Inflammatory macrophage (primary cell): ENCODE data around the gene PRSS12.

Source experiments
- DNase-seq, 2 donors: peaks; one replicate each; pipeline ENCODE4 v3.0.0-alpha.2; 2020 to 2022

Gene PRSS12

DNA sequence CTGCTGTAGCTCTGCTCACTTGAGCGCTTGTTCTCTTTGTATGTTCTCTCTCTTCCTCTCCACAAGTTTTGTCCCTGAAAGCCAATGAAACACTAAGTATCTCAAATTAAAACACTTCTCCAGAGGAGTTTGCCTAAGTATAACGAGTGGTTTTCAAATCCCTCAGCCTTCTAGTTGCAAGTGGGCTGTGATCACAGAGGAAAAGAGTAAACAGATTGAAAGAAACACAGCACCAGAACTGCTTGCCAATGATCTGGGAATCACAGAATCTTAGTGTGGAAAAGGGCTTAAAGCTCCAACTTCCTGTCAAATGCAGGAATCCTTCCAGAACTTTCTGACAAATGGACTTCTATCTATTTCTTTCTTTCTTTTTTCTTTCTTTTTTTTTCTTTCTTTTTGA is 4.8 kb upstream of the PRSS12 start:
- DNase-seq: no peak

DNA sequence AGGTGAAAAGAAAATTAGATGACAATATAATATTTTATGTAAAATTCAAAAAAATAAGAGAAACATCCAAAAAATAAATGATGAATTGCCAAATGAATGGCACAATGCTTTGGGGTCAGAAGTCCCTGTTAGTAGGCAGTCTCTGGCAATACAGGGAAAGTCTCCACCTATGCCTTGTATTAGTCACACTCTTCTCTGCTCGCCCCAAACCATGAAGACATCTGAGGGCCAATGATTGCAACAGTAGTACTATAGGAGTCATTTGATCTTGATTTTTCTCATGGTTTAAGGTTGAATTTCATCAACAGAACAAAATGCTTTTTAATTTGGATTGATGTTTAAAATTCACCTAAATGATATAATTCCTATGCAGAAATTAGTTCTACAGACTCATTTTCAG is 3.9 kb upstream of the PRSS12 start:
- no peak for DNase-seq

DNA sequence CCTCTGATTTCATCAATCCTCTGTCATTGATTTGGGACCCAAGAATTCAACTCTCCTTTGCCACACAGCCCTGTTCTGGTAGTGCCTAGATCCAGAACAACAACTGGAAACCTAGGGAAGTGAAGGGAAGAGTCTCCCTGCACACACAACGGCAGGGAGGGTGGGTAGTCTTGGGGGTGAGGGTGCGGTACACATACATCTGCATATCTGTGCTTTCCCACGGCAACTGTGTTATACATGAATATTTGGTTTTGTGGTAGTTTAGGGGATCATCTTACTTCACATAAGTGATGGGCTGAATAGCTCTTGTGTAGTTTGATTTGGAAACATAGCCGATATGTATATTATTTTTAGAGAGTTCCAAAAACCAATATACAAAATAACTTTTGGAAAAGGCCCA is 3.3 kb upstream of the PRSS12 start:
- no peak for DNase-seq

DNA sequence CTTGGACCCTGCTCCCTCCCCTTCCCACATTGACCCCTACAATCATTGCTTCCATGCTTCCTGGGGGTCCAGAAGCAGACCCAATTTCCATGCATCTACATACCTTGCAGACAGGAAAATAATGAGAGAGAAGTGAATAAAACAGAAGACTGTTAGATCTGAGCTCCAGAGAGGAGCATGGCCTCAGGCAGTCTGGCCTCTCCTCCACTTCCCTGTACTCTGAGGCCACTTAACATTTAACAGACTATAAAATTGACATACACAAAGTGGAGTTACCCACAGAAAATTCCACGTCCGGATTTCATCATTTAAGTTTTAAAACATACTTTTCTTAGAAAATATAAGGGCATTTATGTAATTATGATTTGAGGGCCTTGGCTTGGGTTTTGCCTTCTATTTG is 2.1 kb upstream of the PRSS12 start:
- no peak for DNase-seq

DNA sequence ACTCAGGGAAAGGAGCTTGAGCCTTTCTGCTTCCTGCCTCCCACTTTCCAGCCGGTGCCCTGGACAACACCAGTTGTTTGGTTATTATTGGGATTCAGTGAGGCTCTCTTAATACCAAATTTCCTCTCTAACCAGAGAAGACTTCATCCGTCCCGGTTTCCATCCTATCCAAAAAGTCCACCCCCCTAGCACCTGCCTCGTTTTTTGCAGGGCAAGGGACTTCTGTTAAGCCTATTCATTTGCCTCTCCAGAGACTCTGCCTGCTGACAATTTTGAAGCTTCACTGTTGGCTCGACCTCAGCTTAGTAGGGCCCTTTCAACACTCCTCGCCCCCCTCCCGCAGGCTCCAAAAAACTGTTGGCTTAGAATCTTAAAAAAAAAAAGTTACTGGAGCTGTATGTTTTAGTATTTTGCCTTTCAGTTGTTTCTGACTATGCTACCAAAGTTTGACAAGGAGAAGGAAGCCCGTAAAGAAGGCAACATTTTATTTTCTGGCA is 779 bp upstream of the PRSS12 start:
- DNase-seq: no peak

DNA sequence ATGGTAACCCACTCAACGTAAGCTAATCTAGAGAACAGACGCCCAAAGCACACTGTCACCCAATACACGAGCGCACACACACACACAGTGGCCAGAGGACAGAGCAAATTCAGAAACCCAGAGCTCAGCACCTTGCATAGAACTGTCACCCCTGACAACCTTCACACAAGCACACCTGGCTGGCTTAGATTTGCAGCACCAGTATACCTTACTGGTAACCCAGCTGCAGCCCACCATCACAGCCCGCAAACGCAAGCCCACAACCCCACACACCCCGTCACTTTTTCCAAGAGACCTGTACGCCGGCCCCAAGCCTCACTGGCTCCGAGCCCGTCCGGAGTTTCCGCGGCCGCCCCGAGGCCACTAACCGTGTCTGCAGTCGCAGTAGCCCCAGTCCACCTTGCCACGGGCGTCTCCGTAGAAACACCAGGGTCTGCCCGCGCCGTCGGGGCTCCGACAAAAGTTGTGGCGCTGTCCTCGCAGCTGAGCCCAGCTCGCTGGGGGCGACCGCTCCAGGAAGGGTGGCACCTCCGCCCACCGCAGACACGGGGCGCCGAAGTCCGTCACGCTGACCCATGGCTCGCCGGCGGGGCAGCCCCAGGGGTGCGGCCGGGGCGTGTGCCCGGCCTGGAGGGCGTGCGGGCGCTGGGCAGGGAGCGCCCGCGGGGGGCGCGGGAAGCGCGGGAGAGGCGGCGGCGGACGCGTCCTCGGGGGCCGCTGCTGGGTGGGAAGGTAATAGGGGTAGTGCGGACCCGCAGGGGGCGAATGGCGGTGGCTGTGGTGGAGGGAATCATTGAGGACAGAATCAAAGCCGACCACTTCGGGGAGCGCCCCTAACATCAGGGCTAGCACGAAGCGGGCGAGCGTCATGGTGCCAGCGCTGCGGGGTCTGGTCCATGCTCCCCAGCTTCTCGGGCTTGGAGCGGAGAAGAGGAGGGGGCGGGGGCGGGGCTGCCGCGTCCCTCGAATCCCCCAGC is 664 bp downstream of the PRSS12 start:
- no peak for DNase-seq

DNA sequence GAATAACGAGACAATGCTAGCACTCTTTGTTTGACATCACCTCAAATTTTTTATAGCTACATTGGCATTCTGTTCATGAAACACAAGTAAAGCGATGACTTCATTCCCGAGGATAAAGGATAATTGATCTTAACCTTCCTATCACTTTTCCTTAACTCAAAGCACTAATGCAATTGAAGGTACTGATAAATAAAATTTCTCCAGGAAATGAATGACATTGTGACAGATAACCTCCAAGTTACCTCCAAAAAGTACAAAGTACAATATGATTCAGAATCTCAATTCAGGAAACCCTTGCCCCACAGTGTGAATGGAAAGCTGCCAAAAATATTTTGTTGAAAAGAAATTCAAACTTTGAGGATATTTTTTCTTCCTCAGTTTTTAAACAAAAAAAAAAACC is 1.8 kb downstream of the PRSS12 start:
- DNase-seq: no peak

DNA sequence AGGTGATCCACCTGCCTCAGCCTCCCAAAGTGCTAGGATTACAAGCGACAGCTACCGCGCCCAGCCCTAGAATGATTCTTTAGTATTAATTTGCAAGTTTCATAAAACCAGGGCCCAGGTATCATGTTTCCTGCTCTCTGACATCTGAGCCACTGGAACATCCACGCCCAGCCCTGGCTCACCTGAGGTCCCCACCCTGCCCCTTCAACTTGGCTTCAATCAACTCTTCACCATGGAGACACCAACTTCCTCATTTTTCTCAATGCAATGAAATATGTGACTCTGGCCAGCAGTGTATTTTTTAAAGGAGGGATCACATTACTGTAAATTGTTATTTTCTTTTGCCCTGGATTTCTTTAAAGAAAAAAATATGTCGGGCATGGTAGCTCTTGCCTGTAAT is 3.9 kb downstream of the PRSS12 start:
- no peak for DNase-seq

DNA sequence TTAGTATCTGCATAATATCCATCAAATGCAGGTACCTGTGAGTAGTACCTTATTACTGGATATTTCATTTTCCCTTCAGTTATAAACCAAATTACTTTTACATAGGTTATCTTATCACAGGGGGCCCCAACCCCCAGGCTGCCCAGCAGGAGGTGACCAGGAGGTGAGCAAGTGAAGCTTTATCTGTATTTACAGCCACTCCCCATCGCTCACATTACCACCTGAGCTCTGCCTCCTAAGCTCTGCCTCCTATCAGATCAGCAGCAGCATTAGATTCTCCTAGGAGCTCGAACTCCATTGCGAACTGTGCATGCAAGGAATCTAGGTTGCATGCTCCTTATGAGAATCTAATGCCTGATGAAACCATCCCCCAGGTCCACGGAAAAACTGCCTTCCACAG is 6.3 kb downstream of the PRSS12 start:
- DNase-seq: no peak

DNA sequence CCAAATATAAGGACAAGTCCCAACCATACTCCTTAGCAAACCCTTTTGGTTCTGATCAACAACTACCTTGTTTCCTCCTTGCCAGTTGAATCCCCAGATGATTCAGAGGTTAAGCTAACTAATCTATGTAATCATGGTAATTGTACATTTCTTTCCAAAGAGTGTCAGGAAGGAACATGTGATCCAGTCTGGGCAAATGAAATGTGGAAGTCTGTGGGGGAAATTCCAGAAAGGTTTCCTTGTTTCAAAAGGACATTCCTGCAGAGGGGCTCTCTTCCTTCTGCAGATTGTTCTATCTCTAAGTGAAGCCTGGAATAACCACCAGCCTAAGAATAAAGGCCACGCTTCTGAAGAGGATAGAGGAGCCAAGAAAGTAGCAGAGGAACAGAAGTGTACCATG is 7.0 kb downstream of the PRSS12 start:
- DNase-seq: no peak

DNA sequence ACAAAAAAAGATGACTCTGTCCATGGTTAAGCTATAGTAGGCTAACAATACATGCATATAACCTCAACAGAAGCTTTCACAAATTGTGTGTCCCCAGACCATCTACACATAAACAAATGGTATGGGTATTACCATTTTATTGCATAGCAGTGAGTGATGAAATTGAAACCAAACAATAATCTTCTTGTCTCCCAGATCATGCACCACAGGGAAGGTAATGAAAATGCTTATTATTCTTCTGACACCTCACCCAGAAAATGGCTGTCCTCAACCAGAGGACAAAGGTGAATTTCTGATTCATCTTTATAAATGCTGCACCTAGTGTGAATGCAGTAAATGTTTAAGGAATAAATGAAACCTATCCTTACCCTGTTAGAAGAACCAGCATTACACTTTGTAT is 8.0 kb downstream of the PRSS12 start:
- no peak for DNase-seq

DNA sequence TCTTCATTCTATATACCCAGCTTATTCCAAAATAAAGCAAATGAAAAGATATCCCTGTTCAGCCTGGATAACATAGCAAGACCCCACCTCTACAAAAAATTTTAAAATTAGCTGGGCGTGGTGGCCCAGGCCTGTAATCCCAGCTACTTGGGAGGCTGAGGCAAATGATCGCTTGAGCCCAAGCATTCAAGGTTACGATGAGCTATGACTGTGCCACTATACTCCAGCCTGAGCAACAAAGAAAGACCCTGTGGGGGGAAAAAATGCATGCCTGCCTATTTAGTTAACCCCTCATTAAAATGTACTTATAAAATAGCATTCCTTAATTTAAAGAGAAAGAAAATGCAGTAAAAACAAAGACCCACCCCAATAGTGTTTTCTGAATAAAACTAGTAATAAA is 9.3 kb downstream of the PRSS12 start:
- DNase-seq: no peak

DNA sequence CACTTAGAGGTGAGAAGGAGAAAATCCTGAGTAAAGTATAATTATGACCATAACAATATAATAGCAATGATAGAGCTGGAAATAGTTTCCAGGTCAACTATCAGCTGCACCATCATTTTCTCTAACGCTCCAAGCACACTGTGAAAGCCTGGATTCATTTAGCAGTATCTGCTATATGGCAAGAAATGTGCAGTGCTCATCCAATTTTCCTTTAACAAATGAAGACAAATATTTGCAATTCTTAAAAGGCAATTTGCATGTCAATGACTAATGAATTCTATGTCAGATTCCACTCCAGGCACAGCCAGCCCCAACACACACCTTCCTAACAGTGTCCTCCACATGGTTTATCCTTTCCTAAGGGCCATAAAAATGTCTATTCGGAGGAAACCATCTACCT is 12.7 kb downstream of the PRSS12 start:
- no peak for DNase-seq

DNA sequence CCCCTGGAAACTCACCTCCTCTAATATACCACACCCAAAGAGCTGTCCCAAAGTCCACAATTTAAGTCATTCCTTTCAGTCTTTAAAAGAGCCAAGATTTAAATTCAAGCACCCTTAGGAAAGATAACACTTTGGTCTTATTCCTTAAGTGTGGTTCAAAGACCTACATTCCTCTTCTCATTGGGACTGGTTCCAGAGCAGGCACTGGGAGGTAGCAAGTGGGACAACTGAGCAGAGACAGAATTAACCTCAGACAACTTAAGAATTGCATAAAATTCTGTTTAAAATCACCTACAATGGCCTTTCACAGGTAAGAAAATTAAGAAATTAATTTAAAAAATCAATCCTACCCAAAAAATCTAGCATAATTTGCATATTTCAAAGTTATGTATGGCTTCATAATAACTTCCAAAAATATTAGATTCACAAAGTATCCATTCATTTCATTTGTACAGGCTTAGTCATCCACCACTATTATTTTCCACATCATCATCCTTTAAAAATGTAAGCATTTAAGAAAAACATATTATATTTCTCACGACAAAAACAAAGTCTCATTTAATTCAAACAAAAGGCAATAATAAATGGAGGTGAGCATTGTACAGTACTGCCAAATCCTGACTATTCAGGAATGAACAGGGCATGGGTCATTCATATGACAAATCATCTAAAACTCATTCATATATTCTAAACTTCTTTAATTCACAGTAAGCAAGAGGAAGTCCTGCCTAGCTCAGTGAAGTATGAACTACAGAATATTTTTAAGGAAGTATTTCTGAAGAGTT is 13.6 kb downstream of the PRSS12 start:
- DNase-seq: peak in 1 of 2 donors; percentile 8

DNA sequence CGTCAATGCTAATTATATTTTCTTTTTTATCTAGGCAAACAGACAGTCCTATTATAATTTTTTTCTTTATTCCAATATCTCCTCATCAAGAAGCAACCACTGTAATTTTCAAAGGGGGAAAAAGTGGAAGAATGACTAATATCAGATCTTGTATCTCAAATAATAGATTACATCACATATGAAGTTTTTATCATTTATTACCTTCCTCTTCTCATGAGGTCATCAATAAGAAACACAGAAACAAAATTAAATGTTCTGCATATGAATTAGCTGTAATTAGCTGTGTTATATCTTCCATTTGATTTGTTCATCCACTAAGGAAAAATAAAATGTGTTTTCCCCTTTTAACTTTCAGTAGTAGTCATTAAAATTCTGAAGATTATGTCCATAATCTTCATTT is 14.3 kb downstream of the PRSS12 start:
- DNase-seq: no peak

DNA sequence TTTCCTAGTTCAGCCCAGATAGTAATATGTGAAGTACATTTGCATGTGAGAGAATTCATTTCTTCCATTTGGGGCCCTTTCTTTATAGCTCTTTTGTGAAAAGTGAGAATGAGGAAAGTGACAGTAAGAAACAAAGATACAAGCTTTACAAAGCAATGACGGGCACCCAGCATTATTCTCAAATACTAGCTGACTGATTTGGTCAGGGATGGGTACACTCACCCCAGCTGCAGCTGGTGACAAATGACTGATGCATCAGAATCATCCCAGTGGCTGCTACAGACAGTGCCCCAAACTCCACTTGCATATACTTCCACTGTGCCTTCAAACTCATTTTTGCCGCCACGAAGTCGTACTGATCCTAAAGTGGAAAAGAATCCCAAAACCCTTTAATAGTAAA is 14.8 kb downstream of the PRSS12 start:
- no peak for DNase-seq

DNA sequence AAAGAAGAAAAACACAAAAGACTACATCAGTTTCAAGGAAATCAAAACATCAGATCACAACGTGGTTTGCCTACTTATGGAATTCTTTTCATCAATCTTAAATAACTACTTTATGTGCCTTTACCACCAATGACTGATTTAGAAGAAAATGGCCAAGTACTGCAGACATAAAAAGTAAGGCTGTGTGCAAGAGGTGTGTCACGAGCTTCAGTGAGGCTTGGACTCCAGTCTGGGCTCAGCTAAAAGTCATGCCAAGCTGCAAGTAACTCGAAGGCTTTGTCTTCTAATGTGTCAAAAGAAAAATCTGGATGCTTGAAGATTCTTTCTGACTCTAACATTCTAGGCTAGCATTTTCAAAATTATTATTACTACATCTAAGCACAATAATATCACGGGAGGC is 17.0 kb downstream of the PRSS12 start:
- no peak for DNase-seq

DNA sequence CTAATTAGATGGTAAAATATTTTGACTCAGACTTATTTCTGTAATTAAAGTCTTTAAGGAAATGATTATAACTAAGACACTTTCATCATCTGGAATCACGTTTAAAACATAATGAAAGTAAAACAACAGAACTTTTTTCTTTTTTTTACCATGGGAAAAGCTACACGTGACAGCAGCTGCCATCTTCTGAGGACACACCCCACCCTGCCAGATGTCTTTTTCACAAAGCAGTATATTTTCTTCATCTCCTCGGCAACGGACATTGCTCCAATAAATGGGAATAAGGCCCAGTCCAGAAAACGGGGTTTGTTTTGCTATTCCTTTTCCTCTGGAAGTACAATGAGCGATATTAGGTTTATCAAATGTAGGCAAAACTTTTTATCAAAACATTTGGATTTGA is 17.5 kb downstream of the PRSS12 start:
- DNase-seq: no peak

DNA sequence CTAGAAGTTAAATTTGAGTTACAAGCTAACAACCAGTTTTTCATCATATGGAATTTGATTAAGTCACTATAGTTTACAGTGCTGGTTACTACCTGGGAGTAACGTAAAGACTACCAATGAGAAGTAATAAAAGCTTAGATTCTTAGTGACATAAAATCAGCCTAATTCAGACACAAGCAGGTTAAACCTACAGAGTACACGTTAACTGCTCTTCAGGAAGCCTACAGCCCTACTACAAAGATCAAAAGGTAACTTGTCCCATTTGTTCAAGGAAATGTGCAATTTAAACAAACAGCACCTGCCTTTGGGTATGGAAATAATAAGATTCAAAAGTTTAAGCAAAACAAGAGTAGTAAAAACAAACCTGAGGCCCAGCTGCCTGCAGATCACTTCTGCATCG is 21.5 kb downstream of the PRSS12 start:
- DNase-seq: no peak

DNA sequence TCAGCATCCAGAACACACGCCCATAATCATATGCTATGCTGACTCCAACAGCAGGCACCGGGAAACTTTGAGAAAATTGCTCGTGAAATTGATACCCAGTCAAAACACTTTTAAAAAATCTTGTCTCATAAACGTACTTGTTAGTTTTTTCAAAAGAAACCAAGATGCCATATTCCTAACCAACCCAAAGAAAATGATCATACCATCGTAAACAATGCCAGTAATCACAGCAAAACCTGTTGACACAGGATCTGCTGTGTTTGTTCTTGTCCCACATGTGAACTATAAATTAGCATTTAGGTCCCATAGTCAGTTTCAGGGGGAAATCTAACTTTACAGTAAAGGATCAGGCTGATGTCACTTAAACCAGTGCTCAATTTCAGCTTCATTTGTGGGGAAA is 23.0 kb downstream of the PRSS12 start:
- no peak for DNase-seq

DNA sequence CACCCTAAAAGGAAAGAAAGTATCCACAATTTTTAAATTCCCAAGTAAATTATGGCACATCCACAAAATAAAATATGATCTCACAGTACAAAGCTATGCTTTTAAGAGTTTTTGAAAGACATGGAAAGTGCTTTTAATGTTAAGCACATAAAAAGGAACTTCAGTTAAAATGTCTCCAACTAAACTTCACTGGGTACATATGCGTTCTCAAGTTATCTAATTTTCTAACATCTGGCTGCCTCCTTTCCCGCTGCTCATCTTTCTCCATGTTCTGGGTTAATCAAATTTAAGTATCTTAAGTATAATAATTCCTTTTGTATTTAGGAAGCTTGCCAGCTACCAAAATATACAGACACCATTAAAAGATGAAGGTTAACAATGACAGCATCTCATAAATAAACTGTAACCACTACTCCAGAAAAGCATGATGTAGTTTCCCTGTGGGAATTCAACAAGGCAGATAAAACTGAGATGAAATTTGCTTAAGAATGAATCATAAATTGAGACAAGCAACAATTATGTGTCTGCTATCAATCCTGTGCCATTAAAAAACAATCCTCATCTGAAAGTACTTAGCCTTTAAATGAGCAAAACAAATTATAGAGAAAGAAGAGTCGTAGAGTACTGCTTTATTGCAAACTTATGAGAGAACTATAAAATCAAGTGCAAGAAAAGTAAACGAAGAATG is 25.1 kb downstream of the PRSS12 start:
- DNase-seq: no peak

DNA sequence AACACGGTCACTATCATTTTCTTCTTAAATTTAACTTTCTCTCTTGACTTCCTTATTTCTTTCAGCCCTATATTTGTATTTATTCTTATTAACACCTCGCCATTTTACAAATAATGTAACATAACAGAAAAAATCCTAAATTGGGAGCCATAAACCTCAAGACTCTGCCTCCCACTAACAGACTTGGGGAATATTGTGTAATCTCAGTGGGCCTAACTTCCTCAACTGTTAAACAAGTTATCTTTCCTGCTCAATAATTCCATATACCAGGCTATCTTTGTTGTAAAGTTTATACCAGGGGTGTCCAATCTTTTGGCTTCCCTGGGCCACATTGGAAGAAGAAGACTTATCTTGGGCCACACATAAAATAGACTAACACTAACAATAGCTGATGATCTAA is 26.2 kb downstream of the PRSS12 start:
- peak; percentile 28 to 33 for DNase-seq

DNA sequence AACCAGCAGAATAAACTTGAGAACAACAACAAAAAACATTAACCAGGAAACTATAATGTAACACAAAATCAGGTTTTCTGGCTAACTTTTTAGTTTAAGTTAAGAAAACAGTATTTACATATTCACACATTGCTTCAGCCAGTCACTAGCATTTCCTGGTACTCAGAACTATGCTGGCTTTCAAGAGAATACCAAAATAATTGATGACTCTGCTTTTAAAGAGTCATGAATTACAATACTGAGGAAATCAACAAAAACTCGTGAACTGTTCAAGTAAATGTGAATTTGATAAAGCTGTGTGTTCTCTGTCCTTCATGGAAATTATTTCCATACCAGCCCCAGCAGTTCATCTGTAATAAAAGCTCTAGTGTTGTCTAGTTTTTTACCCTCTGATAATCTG is 27.4 kb downstream of the PRSS12 start:
- DNase-seq: no peak
